GM23338 (cell line): ENCODE data around the gene CEP170B. TPM values are rescaled to one million over a fixed set of nuclear protein-coding genes. Genes with fewer than 3 reads are reported as not detected.

Source experiments
- ATAC-seq: fragments of 200-7000 bp; cut with Tn5 transposase; 3 replicates; pipeline ENCODE4 v1.9.1; 2020
- DNase-seq: peaks from one replicate; pipeline ENCODE4 v3.0.0-alpha.2; 2015; ENCODE audit warnings: low spot score
- H2AFZ ChIP-seq: fragments of 200-600 bp; sonication (generic); 2 replicates; pipeline ENCODE4 v1.8.0; 2016; ENCODE audit warnings: antibody characterized with exemption, mild to moderate bottlenecking, moderate library complexity
- H3F3A ChIP-seq: fragments of 200-600 bp; sonication (generic); replicated peaks from 2 replicates; pipeline ENCODE4 v1.8.0; 2017; ENCODE audit warnings: antibody characterized with exemption, mixed run types, low read depth
- H3K27ac ChIP-seq: fragments of 200-600 bp; sonication (generic); 2 replicates; pipeline ENCODE4 v1.6.1; 2016; ENCODE audit warnings: low read depth
- H3K27me3 ChIP-seq: fragments of 200-600 bp; sonication (generic); 2 replicates; pipeline ENCODE4 v1.8.0; 2016; ENCODE audit warnings: mild to moderate bottlenecking, mixed run types, moderate library complexity; ENCODE audit not compliant: insufficient read depth
- H3K36me3 ChIP-seq: fragments of 200-600 bp; sonication (generic); 2 replicates; pipeline ENCODE4 v1.8.0; 2016; ENCODE audit warnings: mild to moderate bottlenecking; ENCODE audit not compliant: insufficient read depth
- H3K4me1 ChIP-seq: fragments of 200-600 bp; sonication (generic); 2 replicates; pipeline ENCODE4 v1.8.0; 2016; ENCODE audit warnings: mild to moderate bottlenecking, moderate library complexity; ENCODE audit not compliant: insufficient read depth
- H3K4me2 ChIP-seq: fragments of 200-600 bp; sonication (generic); 2 replicates; pipeline ENCODE4 v1.7.1; 2017; ENCODE audit warnings: mixed run types
- H3K4me3 ChIP-seq: fragments of 200-600 bp; sonication (generic); 2 replicates; pipeline ENCODE4 v1.6.1; 2016; ENCODE audit warnings: mixed run types
- H3K79me2 ChIP-seq: fragments of 200-600 bp; sonication (generic); replicated peaks from 2 replicates; pipeline ENCODE4 v1.8.0; 2017; ENCODE audit warnings: mild to moderate bottlenecking; ENCODE audit not compliant: insufficient read depth
- H3K9me2 ChIP-seq: fragments of 200-600 bp; sonication (generic); 2 replicates; pipeline ENCODE4 v1.8.0; 2017; ENCODE audit not compliant: insufficient read depth
- H4K20me1 ChIP-seq: fragments of 200-600 bp; sonication (generic); replicated peaks from 2 replicates; pipeline ENCODE4 v1.8.0; 2017; ENCODE audit warnings: mild to moderate bottlenecking; ENCODE audit not compliant: insufficient read depth
- H3K27ac Mint-ChIP-seq: 2 replicates; pipeline ENCODE4 v1.8.0; 2020; ENCODE audit warnings: inconsistent platforms, mild to moderate bottlenecking, moderate library complexity, mixed read lengths
- H3K27me3 Mint-ChIP-seq: 3 replicates; pipeline ENCODE4 v1.8.0; 2022; ENCODE audit warnings: low read depth, mild to moderate bottlenecking, moderate library complexity, mixed read lengths, inconsistent platforms; ENCODE audit not compliant: insufficient read depth, poor library complexity
- H3K36me3 Mint-ChIP-seq: 3 replicates; pipeline ENCODE4 v1.8.0; 2021; ENCODE audit warnings: low read depth, mild to moderate bottlenecking, inconsistent platforms, moderate library complexity, mixed read lengths
- H3K4me1 Mint-ChIP-seq: 3 replicates; pipeline ENCODE4 v1.8.0; 2020; ENCODE audit warnings: mild to moderate bottlenecking, inconsistent platforms, mixed read lengths
- H3K4me3 Mint-ChIP-seq: 3 replicates; pipeline ENCODE4 v1.8.0; 2021; ENCODE audit warnings: moderate library complexity, mild to moderate bottlenecking, inconsistent platforms, mixed read lengths
- H3K9me3 Mint-ChIP-seq: 3 replicates; pipeline ENCODE4 v1.8.0; 2020; ENCODE audit warnings: moderate library complexity, mild to moderate bottlenecking, inconsistent platforms, mixed read lengths
- CREB1 ChIP-seq: fragments of 250-450 bp; sonication (Bioruptor Pico); IDR thresholded peaks from 2 replicates; pipeline ENCODE4 v1.5.0; 2020; ENCODE audit warnings: low read depth, mild to moderate bottlenecking, moderate library complexity
- EZH2 ChIP-seq: fragments of 200-600 bp; sonication (generic); IDR thresholded peaks from one replicate; pipeline ENCODE4 v1.8.0; 2017; ENCODE audit warnings: antibody characterized with exemption, mild to moderate bottlenecking, low read depth; ENCODE audit not compliant: unreplicated experiment
- EZH2phosphoT487 ChIP-seq: fragments of 200-600 bp; sonication (generic); IDR thresholded peaks from one replicate; pipeline ENCODE4 v1.8.1; 2018; ENCODE audit warnings: antibody characterized with exemption; ENCODE audit not compliant: unreplicated experiment
- JUNB ChIP-seq: IDR thresholded peaks from one replicate; pipeline ENCODE4 v1.6.1; 2016; ENCODE audit warnings: antibody characterized with exemption; ENCODE audit not compliant: unreplicated experiment
- NANOG ChIP-seq: IDR thresholded peaks from 2 replicates; pipeline ENCODE4 v1.6.1; 2016; ENCODE audit warnings: antibody characterized with exemption, borderline replicate concordance
- POLR2AphosphoS5 ChIP-seq: IDR thresholded peaks from 2 replicates; pipeline ENCODE4 v1.6.1; 2016; ENCODE audit warnings: antibody characterized with exemption, low read depth
- STAT1 ChIP-seq: IDR thresholded peaks from one replicate; pipeline ENCODE4 v1.6.1; 2016; ENCODE audit warnings: antibody characterized with exemption; ENCODE audit not compliant: unreplicated experiment
- ZNF114 ChIP-seq: fragments of 250-450 bp; sonication (Bioruptor Pico); IDR thresholded peaks from 2 replicates; pipeline ENCODE4 v1.5.0; 2020; ENCODE audit warnings: mild to moderate bottlenecking, moderate library complexity
- ZNF331 ChIP-seq: fragments of 250-450 bp; sonication (Bioruptor Pico); IDR thresholded peaks from 2 replicates; pipeline ENCODE4 v1.5.0; 2020; ENCODE audit warnings: low read depth, mild to moderate bottlenecking, moderate library complexity
- polyA plus RNA-seq: library from polyadenylated mRNA; unstranded; fragments of >200 nt; fragmentation: Nextera tagmentation; extraction: Ambion mirVana; gene quantifications from 2 replicates; pipeline ENCODE4 v1.2.1, GENCODE V29; 2016
- total RNA-seq: library from RNA; depleted of rRNA; stranded (reverse); fragments of >200 nt; shearing (Covaris generic); gene quantifications from 2 replicates; pipeline ENCODE4 v1.2.3, GENCODE V29; 2014
- TF ChIP-seq, protein P1 (sequence below): fragments of 250-450 bp; sonication (Bioruptor Pico); IDR thresholded peaks from 2 replicates; pipeline ENCODE4 v1.5.0; 2020; ENCODE audit warnings: mild to moderate bottlenecking, moderate library complexity
- TF ChIP-seq, protein P2 (sequence below): IDR thresholded peaks from one replicate; pipeline ENCODE4 v1.6.1; 2018; ENCODE audit warnings: antibody characterized with exemption; ENCODE audit not compliant: unreplicated experiment
- TF ChIP-seq, protein P3 (sequence below): IDR thresholded peaks from 2 replicates; pipeline ENCODE4 v1.6.1; 2016; ENCODE audit warnings: antibody characterized with exemption
- TF ChIP-seq, protein P4 (sequence below), 2 experiments: fragments of 200-600 bp in 1 of 2; sonication (generic) in 1 of 2; conservative IDR thresholded peaks; 2 replicates each; pipeline versions ENCODE4 v1.5.1 to v1.6.1; 2016 to 2017; ENCODE audit warnings: antibody characterized with exemption in 2 of 2, low read depth in 2 of 2, mild to moderate bottlenecking in 2 of 2, moderate library complexity in 1 of 2

Gene CEP170B
- total and polyA plus RNA-seq, 2 experiments from 2014 or later: 4.6 to 37.1 TPM

DNA sequence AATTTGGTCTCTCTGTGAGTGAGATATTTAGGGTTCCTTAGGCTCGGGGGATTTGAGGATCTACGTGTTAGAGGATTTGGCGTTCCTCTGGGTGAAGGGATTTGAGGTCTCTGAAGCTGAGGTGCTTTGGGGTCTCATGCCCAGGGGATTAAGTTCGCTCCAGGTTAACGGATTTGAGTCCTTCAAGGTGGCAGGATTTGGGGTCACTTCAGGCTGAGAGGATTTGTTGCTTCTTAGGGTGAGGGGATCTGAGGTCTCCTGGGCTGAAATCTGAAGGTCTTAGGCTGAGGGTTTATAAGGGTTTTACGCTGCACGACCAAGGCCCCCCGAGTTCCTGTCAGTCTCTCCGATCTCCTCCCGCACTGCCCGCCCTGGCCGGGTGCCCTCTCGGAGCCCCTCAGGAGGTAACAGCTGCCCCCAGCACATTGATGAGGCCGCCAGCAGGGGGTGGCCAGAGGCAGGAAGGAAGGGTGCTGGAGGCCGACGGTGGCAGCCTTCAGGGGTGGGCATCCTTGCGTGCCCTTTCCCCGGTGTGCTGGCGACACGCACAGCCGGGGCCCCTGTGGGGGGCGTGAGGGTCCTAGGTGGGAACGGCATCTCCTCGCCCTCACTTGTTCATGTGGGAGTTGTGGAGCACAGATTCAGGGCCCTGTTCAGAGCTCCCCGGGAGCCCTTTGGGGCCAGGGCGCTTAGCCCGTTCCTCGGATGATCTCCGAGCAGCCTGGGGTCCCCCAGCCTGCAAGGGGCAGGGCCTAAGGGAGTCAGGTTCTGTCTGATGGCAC lies 14.3 kb downstream of the CEP170B start:
- Mint-ChIP-seq H3K27me3 (peaks cover 3% of the 10 kb centered on the region), H3K4me1 (peaks cover 8% of the 10 kb centered on the region; the same call in 1 of the 3 replicates), H3K36me3 (peaks cover 8% of the 10 kb centered on the region; the same call in 1 of the 3 replicates), H3K9me3 (no peaks in the 10 kb centered on the region), H3K27ac (no peak overlapping the region), H3K4me3 (no peak overlapping the region)
- Histone ChIP-seq H3K27ac (no peak overlapping the region), H3F3A (no peaks in the 10 kb centered on the region), H3K9me2 (no peaks in the 10 kb centered on the region), H4K20me1 (no peaks in the 10 kb centered on the region; the same call in 1 of the 2 replicates), H3K27me3 (no peaks in the 10 kb centered on the region), H3K4me1 (no peaks in the 10 kb centered on the region), H3K4me3 (no peak overlapping the region), H3K79me2 (no peaks in the 10 kb centered on the region), H3K36me3 (no peaks in the 10 kb centered on the region), H3K4me2 (no peak overlapping the region), H2AFZ (no peak overlapping the region)
- ATAC-seq (no peak), DNase-seq (no peak)
- no peak for TF ChIP-seq POLR2AphosphoS5
- no peak for TF ChIP-seq NANOG
- no peak for TF ChIP-seq EZH2
- TF ChIP-seq ZNF114: no peak
- TF ChIP-seq, protein P1, sequence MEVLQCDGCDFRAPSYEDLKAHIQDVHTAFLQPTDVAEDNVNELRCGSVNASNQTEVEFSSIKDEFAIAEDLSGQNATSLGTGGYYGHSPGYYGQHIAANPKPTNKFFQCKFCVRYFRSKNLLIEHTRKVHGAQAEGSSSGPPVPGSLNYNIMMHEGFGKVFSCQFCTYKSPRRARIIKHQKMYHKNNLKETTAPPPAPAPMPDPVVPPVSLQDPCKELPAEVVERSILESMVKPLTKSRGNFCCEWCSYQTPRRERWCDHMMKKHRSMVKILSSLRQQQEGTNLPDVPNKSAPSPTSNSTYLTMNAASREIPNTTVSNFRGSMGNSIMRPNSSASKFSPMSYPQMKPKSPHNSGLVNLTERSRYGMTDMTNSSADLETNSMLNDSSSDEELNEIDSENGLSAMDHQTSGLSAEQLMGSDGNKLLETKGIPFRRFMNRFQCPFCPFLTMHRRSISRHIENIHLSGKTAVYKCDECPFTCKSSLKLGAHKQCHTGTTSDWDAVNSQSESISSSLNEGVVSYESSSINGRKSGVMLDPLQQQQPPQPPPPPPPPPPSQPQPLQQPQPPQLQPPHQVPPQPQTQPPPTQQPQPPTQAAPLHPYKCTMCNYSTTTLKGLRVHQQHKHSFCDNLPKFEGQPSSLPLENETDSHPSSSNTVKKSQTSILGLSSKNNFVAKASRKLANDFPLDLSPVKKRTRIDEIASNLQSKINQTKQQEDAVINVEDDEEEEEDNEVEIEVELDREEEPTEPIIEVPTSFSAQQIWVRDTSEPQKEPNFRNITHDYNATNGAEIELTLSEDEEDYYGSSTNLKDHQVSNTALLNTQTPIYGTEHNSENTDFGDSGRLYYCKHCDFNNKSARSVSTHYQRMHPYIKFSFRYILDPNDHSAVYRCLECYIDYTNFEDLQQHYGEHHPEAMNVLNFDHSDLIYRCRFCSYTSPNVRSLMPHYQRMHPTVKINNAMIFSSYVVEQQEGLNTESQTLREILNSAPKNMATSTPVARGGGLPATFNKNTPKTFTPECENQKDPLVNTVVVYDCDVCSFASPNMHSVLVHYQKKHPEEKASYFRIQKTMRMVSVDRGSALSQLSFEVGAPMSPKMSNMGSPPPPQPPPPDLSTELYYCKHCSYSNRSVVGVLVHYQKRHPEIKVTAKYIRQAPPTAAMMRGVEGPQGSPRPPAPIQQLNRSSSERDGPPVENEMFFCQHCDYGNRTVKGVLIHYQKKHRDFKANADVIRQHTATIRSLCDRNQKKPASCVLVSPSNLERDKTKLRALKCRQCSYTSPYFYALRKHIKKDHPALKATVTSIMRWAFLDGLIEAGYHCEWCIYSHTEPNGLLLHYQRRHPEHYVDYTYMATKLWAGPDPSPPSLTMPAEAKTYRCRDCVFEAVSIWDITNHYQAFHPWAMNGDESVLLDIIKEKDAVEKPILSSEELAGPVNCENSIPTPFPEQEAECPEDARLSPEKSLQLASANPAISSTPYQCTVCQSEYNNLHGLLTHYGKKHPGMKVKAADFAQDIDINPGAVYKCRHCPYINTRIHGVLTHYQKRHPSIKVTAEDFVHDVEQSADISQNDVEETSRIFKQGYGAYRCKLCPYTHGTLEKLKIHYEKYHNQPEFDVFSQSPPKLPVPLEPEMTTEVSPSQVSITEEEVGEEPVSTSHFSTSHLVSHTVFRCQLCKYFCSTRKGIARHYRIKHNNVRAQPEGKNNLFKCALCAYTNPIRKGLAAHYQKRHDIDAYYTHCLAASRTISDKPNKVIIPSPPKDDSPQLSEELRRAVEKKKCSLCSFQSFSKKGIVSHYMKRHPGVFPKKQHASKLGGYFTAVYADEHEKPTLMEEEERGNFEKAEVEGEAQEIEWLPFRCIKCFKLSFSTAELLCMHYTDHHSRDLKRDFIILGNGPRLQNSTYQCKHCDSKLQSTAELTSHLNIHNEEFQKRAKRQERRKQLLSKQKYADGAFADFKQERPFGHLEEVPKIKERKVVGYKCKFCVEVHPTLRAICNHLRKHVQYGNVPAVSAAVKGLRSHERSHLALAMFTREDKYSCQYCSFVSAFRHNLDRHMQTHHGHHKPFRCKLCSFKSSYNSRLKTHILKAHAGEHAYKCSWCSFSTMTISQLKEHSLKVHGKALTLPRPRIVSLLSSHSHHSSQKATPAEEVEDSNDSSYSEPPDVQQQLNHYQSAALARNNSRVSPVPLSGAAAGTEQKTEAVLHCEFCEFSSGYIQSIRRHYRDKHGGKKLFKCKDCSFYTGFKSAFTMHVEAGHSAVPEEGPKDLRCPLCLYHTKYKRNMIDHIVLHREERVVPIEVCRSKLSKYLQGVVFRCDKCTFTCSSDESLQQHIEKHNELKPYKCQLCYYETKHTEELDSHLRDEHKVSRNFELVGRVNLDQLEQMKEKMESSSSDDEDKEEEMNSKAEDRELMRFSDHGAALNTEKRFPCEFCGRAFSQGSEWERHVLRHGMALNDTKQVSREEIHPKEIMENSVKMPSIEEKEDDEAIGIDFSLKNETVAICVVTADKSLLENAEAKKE (CRISPR knock-in tag): no peak
- no peak for TF ChIP-seq EZH2phosphoT487
- TF ChIP-seq, protein P2, sequence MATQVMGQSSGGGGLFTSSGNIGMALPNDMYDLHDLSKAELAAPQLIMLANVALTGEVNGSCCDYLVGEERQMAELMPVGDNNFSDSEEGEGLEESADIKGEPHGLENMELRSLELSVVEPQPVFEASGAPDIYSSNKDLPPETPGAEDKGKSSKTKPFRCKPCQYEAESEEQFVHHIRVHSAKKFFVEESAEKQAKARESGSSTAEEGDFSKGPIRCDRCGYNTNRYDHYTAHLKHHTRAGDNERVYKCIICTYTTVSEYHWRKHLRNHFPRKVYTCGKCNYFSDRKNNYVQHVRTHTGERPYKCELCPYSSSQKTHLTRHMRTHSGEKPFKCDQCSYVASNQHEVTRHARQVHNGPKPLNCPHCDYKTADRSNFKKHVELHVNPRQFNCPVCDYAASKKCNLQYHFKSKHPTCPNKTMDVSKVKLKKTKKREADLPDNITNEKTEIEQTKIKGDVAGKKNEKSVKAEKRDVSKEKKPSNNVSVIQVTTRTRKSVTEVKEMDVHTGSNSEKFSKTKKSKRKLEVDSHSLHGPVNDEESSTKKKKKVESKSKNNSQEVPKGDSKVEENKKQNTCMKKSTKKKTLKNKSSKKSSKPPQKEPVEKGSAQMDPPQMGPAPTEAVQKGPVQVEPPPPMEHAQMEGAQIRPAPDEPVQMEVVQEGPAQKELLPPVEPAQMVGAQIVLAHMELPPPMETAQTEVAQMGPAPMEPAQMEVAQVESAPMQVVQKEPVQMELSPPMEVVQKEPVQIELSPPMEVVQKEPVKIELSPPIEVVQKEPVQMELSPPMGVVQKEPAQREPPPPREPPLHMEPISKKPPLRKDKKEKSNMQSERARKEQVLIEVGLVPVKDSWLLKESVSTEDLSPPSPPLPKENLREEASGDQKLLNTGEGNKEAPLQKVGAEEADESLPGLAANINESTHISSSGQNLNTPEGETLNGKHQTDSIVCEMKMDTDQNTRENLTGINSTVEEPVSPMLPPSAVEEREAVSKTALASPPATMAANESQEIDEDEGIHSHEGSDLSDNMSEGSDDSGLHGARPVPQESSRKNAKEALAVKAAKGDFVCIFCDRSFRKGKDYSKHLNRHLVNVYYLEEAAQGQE: no peak
- TF ChIP-seq STAT1: no peak
- TF ChIP-seq JUNB: no peak
- TF ChIP-seq, protein P3, sequence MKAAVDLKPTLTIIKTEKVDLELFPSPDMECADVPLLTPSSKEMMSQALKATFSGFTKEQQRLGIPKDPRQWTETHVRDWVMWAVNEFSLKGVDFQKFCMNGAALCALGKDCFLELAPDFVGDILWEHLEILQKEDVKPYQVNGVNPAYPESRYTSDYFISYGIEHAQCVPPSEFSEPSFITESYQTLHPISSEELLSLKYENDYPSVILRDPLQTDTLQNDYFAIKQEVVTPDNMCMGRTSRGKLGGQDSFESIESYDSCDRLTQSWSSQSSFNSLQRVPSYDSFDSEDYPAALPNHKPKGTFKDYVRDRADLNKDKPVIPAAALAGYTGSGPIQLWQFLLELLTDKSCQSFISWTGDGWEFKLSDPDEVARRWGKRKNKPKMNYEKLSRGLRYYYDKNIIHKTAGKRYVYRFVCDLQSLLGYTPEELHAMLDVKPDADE: no peak
- TF ChIP-seq ZNF331 (CRISPR knock-in tag): no peak
- TF ChIP-seq, protein P4, sequence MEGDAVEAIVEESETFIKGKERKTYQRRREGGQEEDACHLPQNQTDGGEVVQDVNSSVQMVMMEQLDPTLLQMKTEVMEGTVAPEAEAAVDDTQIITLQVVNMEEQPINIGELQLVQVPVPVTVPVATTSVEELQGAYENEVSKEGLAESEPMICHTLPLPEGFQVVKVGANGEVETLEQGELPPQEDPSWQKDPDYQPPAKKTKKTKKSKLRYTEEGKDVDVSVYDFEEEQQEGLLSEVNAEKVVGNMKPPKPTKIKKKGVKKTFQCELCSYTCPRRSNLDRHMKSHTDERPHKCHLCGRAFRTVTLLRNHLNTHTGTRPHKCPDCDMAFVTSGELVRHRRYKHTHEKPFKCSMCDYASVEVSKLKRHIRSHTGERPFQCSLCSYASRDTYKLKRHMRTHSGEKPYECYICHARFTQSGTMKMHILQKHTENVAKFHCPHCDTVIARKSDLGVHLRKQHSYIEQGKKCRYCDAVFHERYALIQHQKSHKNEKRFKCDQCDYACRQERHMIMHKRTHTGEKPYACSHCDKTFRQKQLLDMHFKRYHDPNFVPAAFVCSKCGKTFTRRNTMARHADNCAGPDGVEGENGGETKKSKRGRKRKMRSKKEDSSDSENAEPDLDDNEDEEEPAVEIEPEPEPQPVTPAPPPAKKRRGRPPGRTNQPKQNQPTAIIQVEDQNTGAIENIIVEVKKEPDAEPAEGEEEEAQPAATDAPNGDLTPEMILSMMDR (conservative IDR thresholded peaks at IDR 0.05; ENCODE audit: low read depth in 2 of 2): no peak
- TF ChIP-seq CREB1 (CRISPR knock-in tag): no peak
